Activated CD4-positive, alpha-beta memory T cell treated with anti-CD3 and anti-CD28 coated beads for 36 hours (primary cell): Measurements from ENCODE around the gene ABCB9. TPM values are rescaled to one million over a fixed set of nuclear protein-coding genes. Genes with fewer than 3 reads are reported as not detected.

ENCODE experiments used
- CTCF ChIA-PET: fragments of 350-600 bp; sonication (Branson Sonifier 250); formaldehyde crosslinking; loops from one replicate; lab custom pipeline; 2021; ENCODE audit warnings: antibody characterized with exemption, inconsistent platforms; lab: Charles Lee
- POLR2A ChIA-PET: fragments of 350-600 bp; sonication (Branson Sonifier 250); formaldehyde crosslinking; loops from one replicate; lab custom pipeline; 2021; ENCODE audit warnings: antibody characterized with exemption; lab: Charles Lee
- DNase-seq: peaks from one replicate; pipeline ENCODE4 v3.0.0-alpha.2; 2020
- H3K27ac Mint-ChIP-seq: one replicate; pipeline ENCODE4 v1.8.0; 2021; ENCODE audit warnings: mixed read lengths
- H3K27me3 Mint-ChIP-seq: one replicate; pipeline ENCODE4 v1.8.0; 2021; ENCODE audit warnings: mixed read lengths
- H3K36me3 Mint-ChIP-seq: one replicate; pipeline ENCODE4 v1.8.0; 2021; ENCODE audit warnings: mixed read lengths
- H3K4me1 Mint-ChIP-seq: one replicate; pipeline ENCODE4 v1.8.0; 2021; ENCODE audit warnings: low read depth, mixed read lengths
- H3K4me3 Mint-ChIP-seq: one replicate; pipeline ENCODE4 v1.8.0; 2021; ENCODE audit warnings: mild to moderate bottlenecking, mixed read lengths
- H3K9me3 Mint-ChIP-seq: one replicate; pipeline ENCODE4 v1.8.0; 2021; ENCODE audit warnings: mixed read lengths
- intact Hi-C: fragments of 100-400 bp; cut with micrococcal nuclease; formaldehyde crosslinking; loops from one replicate; pipeline ENCODE4 v1.15.1; 2023
- total RNA-seq, 2 experiments: library from RNA; stranded (reverse); gene quantifications; one replicate each; pipeline ENCODE4 v1.2.3, GENCODE V29; 2021

Gene ABCB9
- total RNA-seq, 2 experiments from 2014 or later = 2.7 to 3.6 TPM

DNA sequence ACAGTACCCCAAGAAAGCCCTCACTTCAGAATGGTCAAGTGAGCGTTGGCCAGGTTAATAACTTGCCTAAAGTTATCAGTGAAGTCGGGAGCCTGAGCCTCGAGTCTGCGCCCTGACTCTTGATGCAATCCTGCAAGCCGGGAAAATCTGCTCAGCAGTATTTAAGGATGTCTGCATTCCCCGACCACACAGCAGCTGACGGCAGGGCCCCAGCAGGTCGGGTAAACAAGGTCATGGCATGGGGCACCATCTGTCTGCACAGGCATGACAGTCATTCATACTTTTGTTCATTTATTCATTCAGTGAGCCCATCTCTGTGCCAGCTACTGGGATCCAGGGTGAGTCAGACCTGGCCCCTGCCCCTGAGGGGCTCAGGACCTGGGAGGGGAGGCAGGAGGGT lies 11.1 kb downstream of the ABCB9 start:
- no peaks in the 10 kb centered on the region for H3K27me3 Mint-ChIP-seq
- POLR2A ChIA-PET = no interaction called here
- intact Hi-C loops = no loop called here
- H3K9me3 Mint-ChIP-seq = no peaks in the 10 kb centered on the region
- no peak overlapping the region for H3K4me3 Mint-ChIP-seq
- no peak overlapping the region for H3K27ac Mint-ChIP-seq
- CTCF ChIA-PET = interaction anchor here (0.6 to 15.9 kb wide), 4 partner anchors 94 to 283 kb away, joined by 3 to 239 read pairs (median 4); no protein-coding TSS in a partner anchor
- H3K36me3 Mint-ChIP-seq = no peaks in the 10 kb centered on the region
- DNase-seq = no peak
- H3K4me1 Mint-ChIP-seq = peaks cover 2% of the 10 kb centered on the region

DNA sequence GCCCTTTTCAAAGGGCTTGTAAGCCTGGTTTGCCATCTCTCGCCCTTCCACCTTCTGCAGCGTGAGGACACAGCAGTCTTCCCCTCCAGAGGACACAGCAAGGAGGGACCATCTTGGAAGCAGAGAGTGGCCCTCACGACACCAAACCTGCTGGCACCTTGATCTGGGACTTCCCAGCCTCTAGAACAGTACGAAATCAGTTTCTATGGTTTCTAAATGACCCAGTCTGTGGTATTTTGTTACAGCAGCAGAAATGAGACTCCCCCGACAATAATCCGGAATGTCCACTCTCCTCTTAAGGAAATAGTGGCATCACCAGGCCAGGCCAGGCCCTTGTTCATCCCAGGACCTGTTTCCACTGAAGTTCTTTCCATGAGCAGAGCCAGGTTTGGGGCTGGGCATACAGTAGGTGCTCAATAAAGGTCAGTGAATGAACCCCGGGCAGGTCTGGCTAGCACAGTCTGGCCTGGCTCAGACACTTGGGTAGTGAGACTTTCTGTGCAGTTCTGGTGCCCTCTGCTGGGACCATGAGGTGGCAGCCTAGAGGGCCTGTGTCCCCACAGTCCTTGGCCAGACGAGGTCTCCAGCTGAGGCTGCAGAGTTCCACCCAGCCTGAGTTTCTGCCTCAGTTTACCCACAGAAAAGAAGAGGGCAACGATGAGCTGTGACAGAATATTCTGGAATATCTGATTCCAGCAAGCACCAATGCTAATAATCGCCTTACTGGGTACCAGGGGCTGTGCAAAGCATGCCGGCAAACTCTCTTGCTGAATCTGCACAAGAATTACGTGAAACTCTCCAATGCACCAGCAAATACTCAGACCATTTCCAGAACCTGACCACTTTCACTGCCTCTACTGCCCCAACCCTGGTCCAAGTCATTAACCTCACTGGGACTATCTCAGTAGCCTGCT lies 14.0 kb downstream of the ABCB9 start:
- no peaks in the 10 kb centered on the region for H3K27me3 Mint-ChIP-seq
- peak; percentile 85 for DNase-seq
- no peak overlapping the region for H3K4me3 Mint-ChIP-seq
- ChIA-PET CTCF (interaction anchor here (0.6 to 15.9 kb wide), 27 partner anchors 13 to 286 kb away, joined by 3 to 239 read pairs (median 4); partner anchors contain the start of genes ABCB9, OGFOD2 and PITPNM2), POLR2A (interaction anchor here (1.6 kb wide), 1 partner anchor 91 kb away, joined by 6 read pairs; no protein-coding TSS in a partner anchor)
- no peaks in the 10 kb centered on the region for H3K36me3 Mint-ChIP-seq
- H3K27ac Mint-ChIP-seq = no peak overlapping the region
- H3K9me3 Mint-ChIP-seq = no peaks in the 10 kb centered on the region
- H3K4me1 Mint-ChIP-seq = peaks cover 4% of the 10 kb centered on the region
- intact Hi-C loops = loop anchor here (1.0 kb wide), 3 partner anchors 72 to 159 kb away; no protein-coding TSS in a partner anchor

GRCh38 chr12:122951406-122951805 lies 14.9 kb downstream of the ABCB9 start:
- ChIA-PET POLR2A (interaction anchor here (0.7 to 1.6 kb wide), 2 partner anchors 91 to 364 kb away, joined by 3 to 6 read pairs; no protein-coding TSS in a partner anchor), CTCF (interaction anchor here (1.1 to 15.9 kb wide), 6 partner anchors 63 to 157 kb away, joined by 3 to 239 read pairs (median 9); no protein-coding TSS in a partner anchor)
- no peaks in the 10 kb centered on the region for H3K9me3 Mint-ChIP-seq
- no peak overlapping the region for H3K4me3 Mint-ChIP-seq
- no peaks in the 10 kb centered on the region for H3K27me3 Mint-ChIP-seq
- no peak for DNase-seq
- H3K27ac Mint-ChIP-seq = no peak overlapping the region
- no peaks in the 10 kb centered on the region for H3K36me3 Mint-ChIP-seq
- H3K4me1 Mint-ChIP-seq = peaks cover 13% of the 10 kb centered on the region
- intact Hi-C loops = no loop called here

- ChIA-PET POLR2A (no interaction called here), CTCF (interaction anchor here (0.6 to 15.9 kb wide), 6 partner anchors 62 to 156 kb away, joined by 3 to 239 read pairs (median 4); no protein-coding TSS in a partner anchor)
- no peaks in the 10 kb centered on the region for H3K27me3 Mint-ChIP-seq
- DNase-seq = no peak
- intact Hi-C loops = no loop called here
- no peaks in the 10 kb centered on the region for H3K36me3 Mint-ChIP-seq
- no peak overlapping the region for H3K4me3 Mint-ChIP-seq
- H3K27ac Mint-ChIP-seq = no peak overlapping the region
- peaks cover 16% of the 10 kb centered on the region for H3K4me1 Mint-ChIP-seq
- no peaks in the 10 kb centered on the region for H3K9me3 Mint-ChIP-seq
Observed at GRCh38 chr12:122949816-122950675, 16.2 kb downstream of the ABCB9 start.

- Mint-ChIP-seq H3K9me3 (no peaks in the 10 kb centered on the region), H3K4me1 (peaks cover 16% of the 10 kb centered on the region), H3K27me3 (no peaks in the 10 kb centered on the region), H3K36me3 (no peaks in the 10 kb centered on the region), H3K27ac (no peak overlapping the region), H3K4me3 (no peak overlapping the region)
- CTCF ChIA-PET = interaction anchor here (0.6 to 15.9 kb wide), 6 partner anchors 63 to 155 kb away, joined by 3 to 239 read pairs (median 4); no protein-coding TSS in a partner anchor
- intact Hi-C loops = no loop called here
- POLR2A ChIA-PET = no interaction called here
- no peak for DNase-seq
Observed at GRCh38 chr12:122949405-122949804, 16.9 kb downstream of the ABCB9 start.

- no peak for DNase-seq
- Mint-ChIP-seq H3K4me1 (peaks cover 17% of the 10 kb centered on the region), H3K4me3 (no peak overlapping the region), H3K9me3 (no peaks in the 10 kb centered on the region), H3K36me3 (no peaks in the 10 kb centered on the region), H3K27me3 (no peaks in the 10 kb centered on the region), H3K27ac (no peak overlapping the region)
- ChIA-PET CTCF (interaction anchor here (1.4 to 15.9 kb wide), 4 partner anchors 66 to 154 kb away, joined by 3 to 239 read pairs (median 7); no protein-coding TSS in a partner anchor), POLR2A (interaction anchor here (0.6 kb wide), 1 partner anchor 94 kb away, joined by 4 read pairs; no protein-coding TSS in a partner anchor)
- intact Hi-C loops = no loop called here
Observed at GRCh38 chr12:122948605-122949004, 17.7 kb downstream of the ABCB9 start.

GRCh38 chr12:122947352-122947792 lies 18.9 kb downstream of the ABCB9 start:
- no peak for DNase-seq
- no peaks in the 10 kb centered on the region for H3K9me3 Mint-ChIP-seq
- intact Hi-C loops = loop anchor here (2.0 kb wide), 3 partner anchors 49 to 73 kb away; no protein-coding TSS in a partner anchor
- H3K4me1 Mint-ChIP-seq = peaks cover 23% of the 10 kb centered on the region
- H3K27me3 Mint-ChIP-seq = no peaks in the 10 kb centered on the region
- POLR2A ChIA-PET = no interaction called here
- H3K4me3 Mint-ChIP-seq = no peak overlapping the region
- H3K36me3 Mint-ChIP-seq = no peaks in the 10 kb centered on the region
- CTCF ChIA-PET = interaction anchor here (1.3 to 15.9 kb wide), 4 partner anchors 48 to 154 kb away, joined by 3 to 239 read pairs (median 8); no protein-coding TSS in a partner anchor
- H3K27ac Mint-ChIP-seq = no peak overlapping the region

DNA sequence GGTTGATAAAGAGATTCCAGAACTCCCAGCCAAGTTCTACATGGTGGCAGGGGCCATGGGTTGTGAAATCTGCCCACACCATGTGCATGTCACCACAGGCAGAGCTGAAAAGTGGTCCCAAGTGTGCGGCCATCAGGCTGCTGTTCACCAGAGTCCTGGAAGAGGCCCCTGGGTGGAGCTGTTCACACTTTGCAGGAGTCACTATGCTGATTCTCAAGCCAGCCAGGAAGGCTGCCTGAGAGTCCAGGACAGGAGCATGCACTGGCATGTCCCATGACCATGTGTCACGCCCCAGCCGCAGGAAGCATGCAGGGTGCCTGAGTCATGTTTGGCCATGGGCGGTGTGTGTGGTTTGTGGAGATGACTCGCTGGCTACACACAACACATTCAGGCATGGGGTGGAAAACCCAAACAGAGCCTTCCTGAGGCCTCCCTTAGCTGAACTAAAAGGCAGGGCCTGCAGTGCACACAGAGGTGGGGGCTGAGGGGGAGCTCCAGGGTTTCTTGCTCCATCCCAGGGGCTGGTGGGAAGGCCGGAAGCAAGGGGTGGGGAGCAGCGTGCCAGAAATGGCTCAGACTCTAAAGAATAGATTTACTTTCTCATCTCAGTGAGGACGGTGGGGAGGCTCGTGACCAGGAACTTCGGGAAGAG lies 19.4 kb downstream of the ABCB9 start:
- POLR2A ChIA-PET = interaction anchor here (0.5 to 1.3 kb wide), 2 partner anchors 28 to 229 kb away, joined by 3 read pairs; partner anchors contain the start of gene OGFOD2
- no peaks in the 10 kb centered on the region for H3K27me3 Mint-ChIP-seq
- H3K4me3 Mint-ChIP-seq = no peak overlapping the region
- intact Hi-C loops = loop anchor here (2.0 kb wide), 3 partner anchors 48 to 72 kb away; no protein-coding TSS in a partner anchor
- CTCF ChIA-PET = interaction anchor here (0.6 to 15.9 kb wide), 9 partner anchors 9 to 153 kb away, joined by 3 to 239 read pairs (median 3); no protein-coding TSS in a partner anchor
- peak; percentile 95 for DNase-seq
- peak overlapping the region; percentile 35 for H3K27ac Mint-ChIP-seq
- H3K4me1 Mint-ChIP-seq = peaks cover 20% of the 10 kb centered on the region
- H3K36me3 Mint-ChIP-seq = no peaks in the 10 kb centered on the region
- H3K9me3 Mint-ChIP-seq = no peaks in the 10 kb centered on the region

DNA sequence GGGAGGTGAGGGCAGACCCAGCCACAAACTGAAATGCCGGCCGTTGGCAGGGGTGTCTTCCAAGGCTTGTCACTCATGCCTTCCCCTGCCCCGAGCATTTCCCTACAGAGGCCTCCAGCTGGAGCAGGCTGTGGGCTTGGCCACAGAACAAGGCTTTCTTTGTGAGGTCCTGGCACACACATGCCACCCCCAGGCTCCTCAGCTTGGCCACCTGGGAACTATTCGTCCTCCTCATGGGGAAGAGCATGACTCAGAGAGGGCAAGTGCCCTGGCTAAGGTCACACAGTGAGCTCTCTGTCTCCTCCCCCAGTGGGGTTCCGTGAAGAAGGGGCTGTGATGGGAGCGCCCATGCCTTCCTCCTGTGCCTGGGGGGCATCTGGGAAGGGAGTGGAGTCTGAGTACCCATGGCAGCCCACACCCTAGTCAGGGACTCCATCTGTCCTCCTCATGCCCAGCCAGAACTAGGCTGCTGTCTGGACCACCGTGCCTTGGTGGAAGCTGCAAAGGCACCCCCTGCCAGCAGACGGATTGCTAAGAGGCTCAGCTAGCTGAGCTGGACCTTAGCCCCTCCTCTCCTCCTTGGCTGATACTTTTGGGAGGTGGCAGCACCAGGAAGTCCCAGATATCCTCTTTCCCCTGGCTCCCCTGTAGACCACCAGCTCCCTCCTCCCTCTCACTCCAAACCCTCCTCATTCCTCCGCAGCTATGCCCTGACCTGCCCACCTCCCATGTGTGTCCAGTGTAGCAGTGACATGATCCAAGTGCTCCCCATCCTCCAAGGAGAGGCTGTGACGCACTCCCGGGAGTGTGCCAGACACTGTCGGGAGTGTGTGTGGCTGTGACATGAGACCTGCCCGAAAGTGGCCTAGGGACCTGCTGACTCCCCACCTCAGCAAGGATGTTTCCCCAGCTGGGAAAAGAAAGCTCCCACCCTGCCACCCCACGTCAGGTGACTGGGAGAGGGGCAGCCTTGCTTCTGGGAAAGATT lies 21.4 kb downstream of the ABCB9 start:
- POLR2A ChIA-PET = no interaction called here
- Mint-ChIP-seq H3K36me3 (no peaks in the 10 kb centered on the region), H3K4me1 (peaks cover 20% of the 10 kb centered on the region), H3K27me3 (no peaks in the 10 kb centered on the region), H3K27ac (no peak overlapping the region), H3K4me3 (no peak overlapping the region), H3K9me3 (no peaks in the 10 kb centered on the region)
- intact Hi-C loops = no loop called here
- DNase-seq = no peak
- CTCF ChIA-PET = interaction anchor here (1.4 to 15.9 kb wide), 3 partner anchors 22 to 151 kb away, joined by 3 to 239 read pairs (median 11); partner anchors contain the start of gene ABCB9

GRCh38 chr12:122943196-122943595 lies 23.1 kb downstream of the ABCB9 start:
- POLR2A ChIA-PET = no interaction called here
- H3K27me3 Mint-ChIP-seq = no peaks in the 10 kb centered on the region

More at GRCh38 chr12:122943196-122943595, 23.1 kb downstream of the ABCB9 start:
- CTCF ChIA-PET = no interaction called here
- Mint-ChIP-seq H3K9me3 (no peaks in the 10 kb centered on the region), H3K4me3 (no peak overlapping the region), H3K27ac (no peak overlapping the region), H3K4me1 (peaks cover 20% of the 10 kb centered on the region), H3K36me3 (no peaks in the 10 kb centered on the region)
- intact Hi-C loops = no loop called here
- DNase-seq = no peak
